ENCODE measurements around the gene CCDC9B.

DNA sequence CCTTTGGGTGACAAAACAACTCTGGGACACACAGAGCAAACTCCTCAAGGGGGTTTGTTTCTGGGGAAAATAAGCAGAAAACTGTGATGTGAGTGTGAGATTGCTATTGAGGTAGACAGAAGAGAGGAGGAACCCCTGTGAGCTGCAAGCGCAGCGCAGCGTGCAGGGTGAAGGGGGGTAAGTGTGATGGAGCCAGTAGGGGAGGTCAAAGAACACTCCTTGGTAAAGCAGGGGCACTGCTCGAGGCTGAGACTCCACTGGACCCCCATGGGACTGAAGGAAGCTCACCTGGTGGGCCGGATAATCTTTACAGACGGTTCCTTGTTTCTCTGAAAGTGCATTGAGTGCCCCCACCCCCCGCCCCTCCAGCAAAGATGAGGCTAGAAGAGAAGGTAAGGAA is 9.7 kb downstream of the CCDC9B start:
- TF ChIP-seq POLR2AphosphoS5 (IDR thresholded peaks at IDR 0.05), result no peak
- TF ChIP-seq, protein P1, sequence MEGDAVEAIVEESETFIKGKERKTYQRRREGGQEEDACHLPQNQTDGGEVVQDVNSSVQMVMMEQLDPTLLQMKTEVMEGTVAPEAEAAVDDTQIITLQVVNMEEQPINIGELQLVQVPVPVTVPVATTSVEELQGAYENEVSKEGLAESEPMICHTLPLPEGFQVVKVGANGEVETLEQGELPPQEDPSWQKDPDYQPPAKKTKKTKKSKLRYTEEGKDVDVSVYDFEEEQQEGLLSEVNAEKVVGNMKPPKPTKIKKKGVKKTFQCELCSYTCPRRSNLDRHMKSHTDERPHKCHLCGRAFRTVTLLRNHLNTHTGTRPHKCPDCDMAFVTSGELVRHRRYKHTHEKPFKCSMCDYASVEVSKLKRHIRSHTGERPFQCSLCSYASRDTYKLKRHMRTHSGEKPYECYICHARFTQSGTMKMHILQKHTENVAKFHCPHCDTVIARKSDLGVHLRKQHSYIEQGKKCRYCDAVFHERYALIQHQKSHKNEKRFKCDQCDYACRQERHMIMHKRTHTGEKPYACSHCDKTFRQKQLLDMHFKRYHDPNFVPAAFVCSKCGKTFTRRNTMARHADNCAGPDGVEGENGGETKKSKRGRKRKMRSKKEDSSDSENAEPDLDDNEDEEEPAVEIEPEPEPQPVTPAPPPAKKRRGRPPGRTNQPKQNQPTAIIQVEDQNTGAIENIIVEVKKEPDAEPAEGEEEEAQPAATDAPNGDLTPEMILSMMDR (IDR thresholded peaks at IDR 0.05), result no peak

Data from prostate gland (tissue), 2 donors.